Left lung (tissue), 10 donors: ENCODE results near the gene ST7. TPM values are rescaled to one million over a fixed set of nuclear protein-coding genes. Genes with fewer than 3 reads are reported as not detected.

Experiments
- ATAC-seq: fragments of 200-7000 bp; cut with Tn5 transposase; one replicate; pipeline ENCODE4 v1.9.1; 2020; ENCODE audit warnings: moderate library complexity
- DNase-seq, 4 donors: peaks; one replicate each; pipeline ENCODE4 v3.0.0-alpha.2; 2013 to 2020
- H3K27ac ChIP-seq, 2 donors: fragments of 200-600 bp; sonication (generic) in 1 of 2; one replicate each; pipeline versions ENCODE4 v1.5.0 to v1.8.0; 2020 to 2021
- H3K27me3 ChIP-seq, 2 donors: fragments of 200-600 bp; sonication (generic) in 1 of 2; one replicate each; pipeline versions ENCODE4 v1.5.0 to v1.8.0; 2020 to 2021
- H3K36me3 ChIP-seq, 2 donors: fragments of 200-600 bp; sonication (generic) in 1 of 2; one replicate each; pipeline versions ENCODE4 v1.5.0 to v1.8.0; 2020 to 2021
- H3K4me1 ChIP-seq, 2 donors: fragments of 200-600 bp; one replicate each; pipeline ENCODE4 v1.8.0; 2021
- H3K4me3 ChIP-seq, 2 donors: fragments of 200-600 bp; sonication (generic) in 1 of 2; one replicate each; pipeline versions ENCODE4 v1.5.0 to v1.8.0; 2020 to 2021; ENCODE audit warnings: mild to moderate bottlenecking in 1 of 2
- H3K9me3 ChIP-seq, 2 donors: fragments of 200-600 bp; sonication (generic) in 1 of 2; one replicate each; pipeline versions ENCODE4 v1.5.0 to v1.8.0; 2020 to 2021
- CTCF ChIP-seq, 2 donors: fragments of 200-600 bp; sonication (generic) in 1 of 2; IDR thresholded peaks; one replicate each; pipeline versions ENCODE4 v1.5.0 to v1.8.0; 2021; ENCODE audit warnings: antibody characterized with exemption in 2 of 2
- intact Hi-C, 2 donors: fragments of 100-400 bp; cut with DNase I; formaldehyde crosslinking; loops; one replicate each; pipeline versions ENCODE4 v1.11.2 to v1.14.2; 2022
- polyA plus RNA-seq, 6 donors: library from polyadenylated mRNA; unstranded; fragments of 120-200 nt; gene quantifications; one replicate each; pipeline ENCODE4 v1.2.1, GENCODE V29; 2013; ENCODE audit not compliant: insufficient read length in 6 of 6
- total RNA-seq, 2 donors: library from RNA; stranded (reverse); fragmentation: NEBNext Ultra II Directional; extraction: Animal tissue kit (Norgen Biotek cat#: 25700); gene quantifications; one replicate each; pipeline ENCODE4 v1.2.1, GENCODE V29; 2021
- donor health status: DM: no; HTN: yes; CAD: no.
- donor health status: DM: no; HTN: no; CAD: no.

Gene ST7
- total and polyA plus RNA-seq, 8 donors = 36.3 to 60.6 (median 48.4) TPM

- TF ChIP-seq CTCF (IDR thresholded peaks at IDR 0.05) = no peak
- ATAC-seq (no peak), DNase-seq (no peak)
- Histone ChIP-seq H3K9me3 (no peaks in the 10 kb centered on the region), H3K4me1 (peaks cover 6 to 7% of the 10 kb centered on the region in 2 donors), H3K27me3 (no peaks in the 10 kb centered on the region), H3K4me3 (no peak overlapping the region), H3K36me3 (no peaks in the 10 kb centered on the region), H3K27ac (no peak overlapping the region)
- intact Hi-C loops = no loop called here
These were observed 82.9 kb downstream of the ST7 start for GRCh38 chr7:117036053-117036669.

GRCh38 chr7:117036836-117037235 is 83.5 kb downstream of the ST7 start:
- intact Hi-C loops = no loop called here
- no peak for TF ChIP-seq CTCF (IDR thresholded peaks at IDR 0.05)
- Histone ChIP-seq H3K27me3 (no peaks in the 10 kb centered on the region), H3K4me3 (no peak overlapping the region), H3K9me3 (no peaks in the 10 kb centered on the region), H3K4me1 (peaks cover 6 to 7% of the 10 kb centered on the region in 2 donors), H3K36me3 (no peaks in the 10 kb centered on the region), H3K27ac (no peak overlapping the region)
- DNase-seq = no peak
- no peak for ATAC-seq

GRCh38 chr7:117038408-117038807 is 85.1 kb downstream of the ST7 start:
- peaks cover 6 to 7% of the 10 kb centered on the region in 2 donors for H3K4me1 ChIP-seq
- no peaks in the 10 kb centered on the region for H3K27me3 ChIP-seq
- DNase-seq = no peak
- H3K27ac ChIP-seq = no peak overlapping the region
- H3K36me3 ChIP-seq = no peaks in the 10 kb centered on the region
- TF ChIP-seq CTCF (IDR thresholded peaks at IDR 0.05) = no peak
- ATAC-seq = no peak
- no peak overlapping the region for H3K4me3 ChIP-seq
- intact Hi-C loops = no loop called here
- no peaks in the 10 kb centered on the region for H3K9me3 ChIP-seq

GRCh38 chr7:117041007-117041406 is 87.7 kb downstream of the ST7 start:
- no peaks in the 10 kb centered on the region for H3K9me3 ChIP-seq
- ATAC-seq = no peak
- no peaks in the 10 kb centered on the region for H3K27me3 ChIP-seq
- DNase-seq = no peak
- no peak overlapping the region for H3K4me3 ChIP-seq
- H3K36me3 ChIP-seq = no peaks in the 10 kb centered on the region
- no peaks in the 10 kb centered on the region for H3K4me1 ChIP-seq
- H3K27ac ChIP-seq = no peak overlapping the region
- intact Hi-C loops = no loop called here
- no peak for TF ChIP-seq CTCF (IDR thresholded peaks at IDR 0.05)

GRCh38 chr7:117041822-117042221 is 88.5 kb downstream of the ST7 start:
- no peak for TF ChIP-seq CTCF (IDR thresholded peaks at IDR 0.05)
- no peaks in the 10 kb centered on the region for H3K9me3 ChIP-seq
- ATAC-seq (peak; percentile 60), DNase-seq (no peak)
- no peak overlapping the region for H3K27ac ChIP-seq
- H3K4me3 ChIP-seq = no peak overlapping the region
- peaks cover 0 to under 1% of the 10 kb centered on the region in 2 donors for H3K4me1 ChIP-seq
- intact Hi-C loops = no loop called here
- H3K36me3 ChIP-seq = no peaks in the 10 kb centered on the region
- no peaks in the 10 kb centered on the region for H3K27me3 ChIP-seq
